ENCODE results near the gene LRRC14B. TPM values are rescaled to one million over a fixed set of nuclear protein-coding genes. Genes with fewer than 3 reads are reported as not detected.
"Not testable (repeated sequence)": the region's sequence is repeated elsewhere in the genome, so short reads cannot be mapped to it uniquely, and the experiment has no call there.

Gene LRRC14B
- polyA plus RNA-seq, 1 experiment, result not detected

DNA sequence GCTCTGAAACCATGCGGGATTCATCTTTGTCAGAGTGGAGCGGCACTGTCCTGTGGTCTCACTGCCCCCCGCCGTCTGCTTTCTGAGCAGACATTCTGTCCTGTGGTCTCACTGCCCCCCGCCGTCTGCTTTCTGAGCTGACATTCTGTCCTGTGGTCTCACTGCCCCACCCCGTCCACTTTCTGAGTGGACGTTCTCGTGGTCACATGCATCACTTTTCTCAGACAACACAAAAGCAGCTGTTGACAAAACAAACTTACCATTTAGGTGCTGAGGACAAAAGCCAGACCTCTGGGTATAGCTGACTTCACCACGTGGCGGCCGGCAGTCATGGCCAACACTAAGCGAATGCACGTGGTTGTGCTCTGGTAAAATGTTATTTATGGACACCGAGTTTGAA lies 2.8 kb downstream of the LRRC14B start:
- POLR2A ChIA-PET, result no interaction called here

DNA sequence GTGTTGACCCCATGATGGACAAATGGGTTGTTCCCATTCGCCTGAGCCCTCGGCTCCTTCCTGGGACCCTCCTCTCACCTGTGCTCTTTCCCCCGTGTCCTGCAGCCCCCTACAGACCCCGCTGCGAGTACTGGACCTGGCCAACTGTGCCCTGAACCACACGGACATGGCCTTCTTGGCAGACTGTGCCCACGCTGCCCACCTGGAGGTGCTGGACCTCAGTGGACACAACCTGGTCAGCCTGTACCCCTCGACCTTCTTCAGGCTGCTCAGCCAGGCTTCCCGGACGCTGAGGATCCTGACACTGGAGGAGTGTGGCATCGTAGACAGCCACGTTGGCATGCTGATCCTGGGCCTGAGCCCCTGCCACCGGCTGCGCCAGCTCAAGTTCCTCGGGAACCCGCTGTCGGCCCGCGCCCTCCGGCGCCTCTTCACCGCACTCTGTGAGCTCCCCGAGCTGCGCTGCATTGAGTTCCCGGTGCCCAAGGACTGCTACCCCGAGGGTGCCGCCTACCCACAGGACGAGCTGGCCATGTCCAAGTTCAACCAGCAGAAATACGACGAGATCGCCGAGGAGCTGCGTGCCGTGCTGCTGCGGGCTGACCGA lies 3.4 kb downstream of the LRRC14B start:
- Histone ChIP-seq H3K27ac (ENCODE audit: low read depth, low read length) (no peak overlapping the region), H3K27me3 (ENCODE audit: control insufficient read depth, insufficient read depth, low read length) (peaks cover 17% of the 10 kb centered on the region), H3K4me3 (ENCODE audit: low read depth, low read length) (no peak overlapping the region), H3K9me3 (ENCODE audit: control insufficient read depth, insufficient read depth, low read length) (peaks cover 6% of the 10 kb centered on the region; the same call in 1 of the 2 replicates)
- ChIA-PET POLR2A (no interaction called here), CTCF (interaction anchor here (0.6 kb wide), 1 partner anchor 1348 kb away, joined by 6 read pairs; no protein-coding TSS in a partner anchor)
- no peak for TF ChIP-seq CTCF (IDR thresholded peaks at IDR 0.05; ENCODE audit: low read depth, low read length)
- DNase-seq (ENCODE audit: low read depth, low spot score), result no peak

More for the DNA sequence above, 2.8 kb downstream of the LRRC14B start:
- H3K27ac ChIP-seq (ENCODE audit: low read depth, low read length), result no peak overlapping the region
- no peak for DNase-seq (ENCODE audit: low read depth, low spot score)
- peaks cover 6% of the 10 kb centered on the region; the same call in 1 of the 2 replicates for H3K9me3 ChIP-seq (ENCODE audit: control insufficient read depth, insufficient read depth, low read length)
- no peak overlapping the region for H3K4me3 ChIP-seq (ENCODE audit: low read depth, low read length)
- H3K27me3 ChIP-seq (ENCODE audit: control insufficient read depth, insufficient read depth, low read length), result peaks cover 17% of the 10 kb centered on the region
- TF ChIP-seq CTCF (IDR thresholded peaks at IDR 0.05; ENCODE audit: low read depth, low read length), result no peak
- CTCF ChIA-PET, result interaction anchor here (0.6 kb wide), 1 partner anchor 1348 kb away, joined by 6 read pairs; no protein-coding TSS in a partner anchor

- Histone ChIP-seq H3K27ac (ENCODE audit: low read depth, low read length) (no peak overlapping the region), H3K4me3 (ENCODE audit: low read depth, low read length) (no peak overlapping the region), H3K27me3 (ENCODE audit: control insufficient read depth, insufficient read depth, low read length) (peaks cover 11% of the 10 kb centered on the region), H3K9me3 (ENCODE audit: control insufficient read depth, insufficient read depth, low read length) (peaks cover 6% of the 10 kb centered on the region; the same call in 1 of the 2 replicates)
- CTCF ChIA-PET, result no interaction called here
- no peak for DNase-seq (ENCODE audit: low read depth, low spot score)
- POLR2A ChIA-PET, result no interaction called here
- peak; percentile 17; the same call in 1 of the 2 replicates for TF ChIP-seq CTCF (IDR thresholded peaks at IDR 0.05; ENCODE audit: low read depth, low read length)
Observed at GRCh38 chr5:195401-196160, 4.3 kb downstream of the LRRC14B start.

- Histone ChIP-seq H3K27ac (ENCODE audit: low read depth, low read length) (no peak overlapping the region), H3K4me3 (ENCODE audit: low read depth, low read length) (no peak overlapping the region), H3K9me3 (ENCODE audit: control insufficient read depth, insufficient read depth, low read length) (peaks cover 6% of the 10 kb centered on the region; the same call in 1 of the 2 replicates), H3K27me3 (ENCODE audit: control insufficient read depth, insufficient read depth, low read length) (peaks cover 5% of the 10 kb centered on the region)
- DNase-seq (ENCODE audit: low read depth, low spot score), result no peak
- no peak for TF ChIP-seq CTCF (IDR thresholded peaks at IDR 0.05; ENCODE audit: low read depth, low read length)
- POLR2A ChIA-PET, result no interaction called here
- CTCF ChIA-PET, result no interaction called here
Observed at GRCh38 chr5:196350-196749, 5.1 kb downstream of the LRRC14B start.

- TF ChIP-seq CTCF (IDR thresholded peaks at IDR 0.05; ENCODE audit: low read depth, low read length), result 0 out of 2 replicates have a peak, but pooled peaks have one; percentile 13
- H3K27ac ChIP-seq (ENCODE audit: low read depth, low read length); H3K4me3 ChIP-seq (ENCODE audit: low read depth, low read length); H3K27me3 ChIP-seq (ENCODE audit: control insufficient read depth, insufficient read depth, low read length); H3K9me3 ChIP-seq (ENCODE audit: control insufficient read depth, insufficient read depth, low read length); POLR2A ChIA-PET; CTCF ChIA-PET; DNase-seq (ENCODE audit: low read depth, low spot score): not testable (repeated sequence)
Observed at GRCh38 chr5:197031-197430, 5.7 kb downstream of the LRRC14B start.

Measured in AG04450 (cell line).